Hepatocyte (in vitro differentiated cells): ENCODE results near the gene RPL13. TPM values are rescaled to one million over a fixed set of nuclear protein-coding genes. Genes with fewer than 3 reads are reported as not detected.

Experiments
- DNase-seq: peaks from one replicate; pipeline ENCODE4 v3.0.0-alpha.2; 2016; ENCODE audit warnings: low spot score
- H2AFZ ChIP-seq: fragments of 200-600 bp; sonication (generic); 2 replicates; pipeline ENCODE4 v1.6.0; 2016; ENCODE audit warnings: antibody characterized with exemption, mild to moderate bottlenecking
- H3K27ac ChIP-seq: fragments of 200-600 bp; sonication (generic); 2 replicates; pipeline ENCODE4 v1.5.1; 2016; ENCODE audit warnings: mild to moderate bottlenecking
- H3K27me3 ChIP-seq: fragments of 200-600 bp; sonication (generic); 2 replicates; pipeline ENCODE4 v1.6.1; 2016
- H3K36me3 ChIP-seq: fragments of 200-600 bp; sonication (generic); replicated peaks from 2 replicates; pipeline ENCODE4 v1.5.1; 2016; ENCODE audit warnings: low read depth; ENCODE audit not compliant: insufficient read depth
- H3K4me1 ChIP-seq: fragments of 200-600 bp; sonication (generic); 2 replicates; pipeline ENCODE4 v1.5.1; 2016; ENCODE audit warnings: mild to moderate bottlenecking, moderate library complexity; ENCODE audit not compliant: insufficient read depth
- H3K4me2 ChIP-seq: fragments of 200-600 bp; sonication (generic); 2 replicates; pipeline ENCODE4 v1.6.0; 2016
- H3K4me3 ChIP-seq: fragments of 200-600 bp; sonication (generic); 2 replicates; pipeline ENCODE4 v1.5.1; 2016; ENCODE audit warnings: mild to moderate bottlenecking
- H3K79me2 ChIP-seq: fragments of 200-600 bp; sonication (generic); 2 replicates; pipeline ENCODE4 v1.6.0; 2017; ENCODE audit warnings: mild to moderate bottlenecking
- H3K9me2 ChIP-seq: fragments of 200-600 bp; sonication (generic); replicated peaks from 2 replicates; pipeline ENCODE4 v1.6.0; 2017; ENCODE audit warnings: mild to moderate bottlenecking; ENCODE audit not compliant: insufficient read depth
- H3K9me3 ChIP-seq: fragments of 200-600 bp; sonication (generic); 2 replicates; pipeline ENCODE4 v1.5.1; 2016; ENCODE audit warnings: low read depth, mild to moderate bottlenecking
- H4K20me1 ChIP-seq: fragments of 200-600 bp; sonication (generic); 2 replicates; pipeline ENCODE4 v1.6.0; 2016; ENCODE audit warnings: mild to moderate bottlenecking; ENCODE audit not compliant: insufficient read depth, poor library complexity, severe bottlenecking
- CTCF ChIP-seq: fragments of 200-600 bp; sonication (generic); IDR thresholded peaks from 2 replicates; pipeline ENCODE4 v1.5.1; 2016; ENCODE audit warnings: antibody characterized with exemption, mild to moderate bottlenecking; ENCODE audit not compliant: poor library complexity
- EZH2 ChIP-seq: fragments of 200-600 bp; sonication (generic); IDR thresholded peaks from 2 replicates; pipeline ENCODE4 v1.6.1; 2016; ENCODE audit warnings: antibody characterized with exemption, mild to moderate bottlenecking, borderline replicate concordance
- EZH2phosphoT487 ChIP-seq: fragments of 200-600 bp; sonication (generic); IDR thresholded peaks from one replicate; pipeline ENCODE4 v1.6.1; 2018; ENCODE audit warnings: antibody characterized with exemption, mild to moderate bottlenecking, low read depth, moderate library complexity; ENCODE audit not compliant: unreplicated experiment, severe bottlenecking
- WGBS: methylation state at CpG from one replicate; pipeline ENCODE4 v1.1.6; 2016; ENCODE audit warnings: low lambda C conversion rate; ENCODE audit errors: missing lambda C conversion rate; 5-methylcytosine and 5-hydroxymethylcytosine counted together
- polyA plus RNA-seq: library from polyadenylated mRNA; unstranded; fragments of >200 nt; fragmentation: Nextera tagmentation; extraction: Ambion mirVana; gene quantifications from 2 replicates; pipeline ENCODE4 v1.2.1, GENCODE V29; 2016
- total RNA-seq: library from RNA; depleted of rRNA; stranded (reverse); fragments of >200 nt; gene quantifications from 2 replicates; pipeline ENCODE4 v1.2.3, GENCODE V29; 2014

The RPL13 gene
- total and polyA plus RNA-seq, 2 experiments from 2014 or later, result 1,312 to 4,787 TPM

- no peaks in the 10 kb centered on the region for H4K20me1 ChIP-seq
- peaks cover 18% of the 10 kb centered on the region for H3K4me1 ChIP-seq
- no peaks in the 10 kb centered on the region for H3K36me3 ChIP-seq
- no peak overlapping the region for H3K4me2 ChIP-seq
- H2AFZ ChIP-seq, result no peak overlapping the region
- H3K9me3 ChIP-seq, result no peaks in the 10 kb centered on the region
- no peaks in the 10 kb centered on the region for H3K79me2 ChIP-seq
- H3K4me3 ChIP-seq, result no peak overlapping the region
- WGBS, result 96% methylated on average over 25 of the region's 25 CpGs
- DNase-seq, result no peak
- H3K27me3 ChIP-seq, result peaks cover 25% of the 10 kb centered on the region
- TF ChIP-seq EZH2phosphoT487, result no peak
- H3K9me2 ChIP-seq, result no peaks in the 10 kb centered on the region
- H3K27ac ChIP-seq, result no peak overlapping the region
Measured at GRCh38 chr16:89577055-89577759, 16.7 kb downstream of the RPL13 start.

GRCh38 chr16:89579351-89579750 is 18.9 kb downstream of the RPL13 start:
- H3K4me2 ChIP-seq, result no peak overlapping the region

GRCh38 chr16:89581045-89581695 is 20.7 kb downstream of the RPL13 start:
- Histone ChIP-seq H3K79me2 (no peaks in the 10 kb centered on the region), H4K20me1 (no peaks in the 10 kb centered on the region), H3K9me2 (no peaks in the 10 kb centered on the region), H3K4me3 (no peak overlapping the region), H3K4me2 (no peak overlapping the region), H3K27ac (peak overlapping the region; percentile 70), H3K4me1 (no peaks in the 10 kb centered on the region), H3K27me3 (peaks cover 4% of the 10 kb centered on the region), H3K36me3 (no peaks in the 10 kb centered on the region), H2AFZ (no peak overlapping the region), H3K9me3 (no peaks in the 10 kb centered on the region)
- TF ChIP-seq CTCF (no peak), EZH2phosphoT487 (no peak), EZH2 (no peak)
- 77% methylated on average over 33 of the region's 33 CpGs for WGBS
- peak; percentile 76 for DNase-seq

More at GRCh38 chr16:89579351-89579750, 18.9 kb downstream of the RPL13 start:
- 97% methylated on average over 12 of the region's 15 CpGs for WGBS
- no peaks in the 10 kb centered on the region for H3K36me3 ChIP-seq
- no peaks in the 10 kb centered on the region for H3K9me2 ChIP-seq
- H3K79me2 ChIP-seq, result no peaks in the 10 kb centered on the region
- no peak for DNase-seq
- no peaks in the 10 kb centered on the region for H3K9me3 ChIP-seq
- peaks cover 18% of the 10 kb centered on the region for H3K27me3 ChIP-seq
- TF ChIP-seq EZH2phosphoT487, result no peak
- no peak for TF ChIP-seq EZH2
- no peak for TF ChIP-seq CTCF
- no peak overlapping the region for H3K27ac ChIP-seq
- H3K4me1 ChIP-seq, result peaks cover 12% of the 10 kb centered on the region
- no peaks in the 10 kb centered on the region for H4K20me1 ChIP-seq
- H2AFZ ChIP-seq, result no peak overlapping the region
- H3K4me3 ChIP-seq, result no peak overlapping the region

- no peaks in the 10 kb centered on the region for H3K36me3 ChIP-seq
- DNase-seq, result peak; percentile 40
- H3K4me2 ChIP-seq, result no peak overlapping the region
Measured at GRCh38 chr16:89581861-89582563, 21.5 kb downstream of the RPL13 start.

More at GRCh38 chr16:89581861-89582563, 21.5 kb downstream of the RPL13 start:
- no peak overlapping the region for H3K4me3 ChIP-seq
- TF ChIP-seq EZH2 (no peak), EZH2phosphoT487 (no peak), CTCF (no peak)
- no peaks in the 10 kb centered on the region for H3K9me3 ChIP-seq
- 74% methylated on average over 15 of the region's 15 CpGs for WGBS
- no peaks in the 10 kb centered on the region for H3K27me3 ChIP-seq
- H2AFZ ChIP-seq, result no peak overlapping the region
- H4K20me1 ChIP-seq, result no peaks in the 10 kb centered on the region
- no peaks in the 10 kb centered on the region for H3K9me2 ChIP-seq
- H3K4me1 ChIP-seq, result no peaks in the 10 kb centered on the region
- H3K79me2 ChIP-seq, result no peaks in the 10 kb centered on the region
- peak overlapping the region; percentile 70 for H3K27ac ChIP-seq
